ENCODE measurements around the gene AP5S1. TPM values are rescaled to one million over a fixed set of nuclear protein-coding genes. Genes with fewer than 3 reads are reported as not detected.

Gene AP5S1
- total and polyA plus RNA-seq, 2 donors (not counting 1 experiment from before 2014, with no cell fraction given): 11.8 to 17.8 TPM

DNA sequence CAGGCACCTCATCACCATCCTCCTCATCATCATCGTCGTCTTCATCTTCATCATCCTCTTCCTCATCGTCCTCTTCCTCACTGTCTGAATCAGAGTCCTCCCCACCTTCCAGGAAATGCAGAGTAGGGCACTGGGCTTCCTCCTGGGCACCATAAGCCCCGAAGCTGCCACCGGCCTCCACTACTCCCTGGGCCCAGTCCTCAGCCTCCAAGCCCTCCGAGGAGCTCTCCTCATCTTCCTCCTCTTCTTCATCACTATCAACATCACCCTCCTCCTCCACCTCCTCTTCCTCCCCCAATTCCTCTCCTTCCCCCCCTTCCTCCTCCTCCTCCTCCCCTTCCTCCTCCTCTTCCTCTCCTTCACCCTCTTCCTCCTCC lies 35.5 kb upstream of the AP5S1 start:
- Histone ChIP-seq H3K4me3 (replicated peaks in 1 of 4; ENCODE audit: control extremely low read depth in 1 of 4, insufficient read depth in 1 of 4, low read depth in 3 of 4, low read length in 4 of 4) (peak overlapping the region; percentile 49 to 77 (median 68)), H2AFZ (ENCODE audit: low read length) (no peak overlapping the region), H3K27ac (ENCODE audit: insufficient read depth, low read length) (peak overlapping the region; percentile 36), H3K9me3 (ENCODE audit: control insufficient read depth, insufficient read depth, low read depth, low read length) (no peaks in the 10 kb centered on the region), H3K4me1 (ENCODE audit: control insufficient read depth, extremely low read depth, insufficient read depth, low read length) (peaks cover 21% of the 10 kb centered on the region), H3K36me3 (ENCODE audit: control insufficient read depth, insufficient read depth, low read length) (peaks cover 5% of the 10 kb centered on the region), H3K9ac (ENCODE audit: insufficient read depth, low read length) (no peak overlapping the region), H4K20me1 (ENCODE audit: control insufficient read depth, extremely low read depth, insufficient read depth, low read length) (peaks cover 2% of the 10 kb centered on the region), H3K79me2 (ENCODE audit: control insufficient read depth, insufficient read depth, low read length) (peaks cover 34% of the 10 kb centered on the region), H3K27me3 (ENCODE audit: control insufficient read depth, insufficient read depth, low read length) (no peaks in the 10 kb centered on the region), H3K4me2 (ENCODE audit: extremely low read depth, insufficient read depth, low read length) (peak overlapping the region; percentile 90)
- TF ChIP-seq EZH2 (IDR thresholded peaks at IDR 0.05; ENCODE audit: low read length, missing control alignments) (no peak), CTCF (conservative IDR thresholded peaks at IDR 0.05 in 1 of 2, IDR thresholded peaks at IDR 0.05 in 1 of 2; ENCODE audit: low read depth in 1 of 2, low read length in 2 of 2) (no peak)
- no peak for DNase-seq (ENCODE audit: low read depth in 2 of 2)

- Histone ChIP-seq H2AFZ (ENCODE audit: low read length) (no peak overlapping the region), H3K9ac (ENCODE audit: insufficient read depth, low read length) (peak overlapping the region; percentile 75), H3K36me3 (ENCODE audit: control insufficient read depth, insufficient read depth, low read length) (peaks cover 5% of the 10 kb centered on the region), H3K4me1 (ENCODE audit: control insufficient read depth, extremely low read depth, insufficient read depth, low read length) (peaks cover 21% of the 10 kb centered on the region), H3K27ac (ENCODE audit: insufficient read depth, low read length) (peak overlapping the region; percentile 81), H3K79me2 (ENCODE audit: control insufficient read depth, insufficient read depth, low read length) (peaks cover 34% of the 10 kb centered on the region), H3K27me3 (ENCODE audit: control insufficient read depth, insufficient read depth, low read length) (no peaks in the 10 kb centered on the region), H3K4me2 (ENCODE audit: extremely low read depth, insufficient read depth, low read length) (peak overlapping the region; percentile 90), H3K4me3 (replicated peaks in 1 of 4; ENCODE audit: control extremely low read depth in 1 of 4, insufficient read depth in 1 of 4, low read depth in 3 of 4, low read length in 4 of 4) (peak overlapping the region; percentile 67 to 77 (median 68)), H4K20me1 (ENCODE audit: control insufficient read depth, extremely low read depth, insufficient read depth, low read length) (peaks cover 2% of the 10 kb centered on the region), H3K9me3 (ENCODE audit: control insufficient read depth, insufficient read depth, low read depth, low read length) (no peaks in the 10 kb centered on the region)
- peak in 1 of 2 donors; percentile 32 for DNase-seq (ENCODE audit: low read depth in 2 of 2)
- no peak for TF ChIP-seq EZH2 (IDR thresholded peaks at IDR 0.05; ENCODE audit: low read length, missing control alignments)
- TF ChIP-seq CTCF (conservative IDR thresholded peaks at IDR 0.05 in 1 of 2, IDR thresholded peaks at IDR 0.05 in 1 of 2; ENCODE audit: low read depth in 1 of 2, low read length in 2 of 2): no peak
These were observed 34.9 kb upstream of the AP5S1 start for GRCh38 chr20:3785240-3786125.

- H2AFZ ChIP-seq (ENCODE audit: low read length): no peak overlapping the region
These were observed 34.2 kb upstream of the AP5S1 start for GRCh38 chr20:3786126-3786484.

More at GRCh38 chr20:3786126-3786484, 34.2 kb upstream of the AP5S1 start:
- no peaks in the 10 kb centered on the region for H3K27me3 ChIP-seq (ENCODE audit: control insufficient read depth, insufficient read depth, low read length)
- peaks cover 17% of the 10 kb centered on the region for H3K4me1 ChIP-seq (ENCODE audit: control insufficient read depth, extremely low read depth, insufficient read depth, low read length)
- H3K79me2 ChIP-seq (ENCODE audit: control insufficient read depth, insufficient read depth, low read length): peaks cover 34% of the 10 kb centered on the region
- peak overlapping the region; percentile 81 for H3K27ac ChIP-seq (ENCODE audit: insufficient read depth, low read length)
- peak overlapping the region; percentile 75 for H3K9ac ChIP-seq (ENCODE audit: insufficient read depth, low read length)
- H3K4me3 ChIP-seq (replicated peaks in 1 of 4; ENCODE audit: control extremely low read depth in 1 of 4, insufficient read depth in 1 of 4, low read depth in 3 of 4, low read length in 4 of 4): peak overlapping the region; percentile 67 to 77 (median 68)
- H3K36me3 ChIP-seq (ENCODE audit: control insufficient read depth, insufficient read depth, low read length): peaks cover 5% of the 10 kb centered on the region
- TF ChIP-seq EZH2 (IDR thresholded peaks at IDR 0.05; ENCODE audit: low read length, missing control alignments) (no peak), CTCF (conservative IDR thresholded peaks at IDR 0.05 in 1 of 2, IDR thresholded peaks at IDR 0.05 in 1 of 2; ENCODE audit: low read depth in 1 of 2, low read length in 2 of 2) (no peak)
- peak; percentile 66 to 69 for DNase-seq (ENCODE audit: low read depth in 2 of 2)
- no peaks in the 10 kb centered on the region for H3K9me3 ChIP-seq (ENCODE audit: control insufficient read depth, insufficient read depth, low read depth, low read length)
- H4K20me1 ChIP-seq (ENCODE audit: control insufficient read depth, extremely low read depth, insufficient read depth, low read length): peaks cover 2% of the 10 kb centered on the region
- H3K4me2 ChIP-seq (ENCODE audit: extremely low read depth, insufficient read depth, low read length): peak overlapping the region; percentile 90

Measured in fibroblast of lung (primary cell).